Measurements from ENCODE around the gene PLAAT3.
"Not testable (repeated sequence)": the region's sequence is repeated elsewhere in the genome, so short reads cannot be mapped to it uniquely, and the experiment has no call there.

Gene PLAAT3

DNA sequence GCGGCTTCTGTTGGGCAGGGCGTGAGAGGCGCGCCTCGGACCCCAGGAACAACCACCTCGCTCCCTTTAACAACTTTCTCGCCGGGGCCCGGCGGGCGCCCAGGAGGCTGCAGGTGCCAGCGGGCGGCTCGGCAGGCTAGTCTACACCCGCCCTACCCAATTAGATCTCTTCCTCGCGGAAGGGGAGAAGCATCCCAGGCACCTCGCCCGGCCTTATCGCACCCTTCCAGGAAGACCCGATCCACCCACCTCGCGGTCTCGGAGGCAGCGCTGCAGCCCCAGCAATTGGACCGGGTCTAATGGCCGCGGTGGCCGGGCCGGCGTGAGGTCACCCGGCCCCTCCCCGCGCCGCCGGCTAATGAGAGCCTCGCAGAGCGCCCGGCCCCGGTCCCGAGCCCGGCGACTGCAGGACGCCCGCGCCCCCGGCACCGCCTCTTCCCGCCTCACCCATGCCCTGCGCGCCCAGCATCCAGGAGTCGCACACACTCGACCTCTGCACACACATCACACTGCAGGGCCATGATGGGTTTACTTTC is at the start of gene PLAAT3:
Gene PLAAT3 (minus strand): TSS at position 298 of the 536 bp plus-strand sequence. CDS start 419 bp downstream, outside the sequence.
- peak; percentile 90 for DNase-seq

- DNase-seq: no peak
These were observed 49.6 kb upstream of the PLAAT3 start for GRCh38 chr11:63663809-63664208.

GRCh38 chr11:63660972-63661371 is 46.7 kb upstream of the PLAAT3 start:
- no peak for DNase-seq

- no peak for DNase-seq
These were observed 38.4 kb upstream of the PLAAT3 start for GRCh38 chr11:63652671-63653070.

DNA sequence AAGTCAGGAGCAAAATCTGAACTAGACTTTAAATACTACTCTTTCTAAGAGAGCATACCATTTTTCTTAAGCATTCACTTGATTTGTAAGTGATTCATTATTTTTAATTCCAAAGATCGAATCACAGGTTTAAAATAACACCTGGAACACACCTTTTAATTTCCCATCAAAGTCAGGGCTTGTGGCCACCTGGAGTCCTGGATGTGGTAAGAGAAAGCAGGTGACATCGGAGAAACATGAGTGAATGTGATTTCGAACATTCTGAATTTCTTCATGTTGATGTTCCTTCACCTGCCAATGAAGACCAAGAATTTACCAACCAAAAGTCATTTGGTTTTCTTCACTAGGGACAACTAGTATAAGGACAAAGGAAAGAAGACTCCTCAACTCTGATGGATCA is 29.0 kb upstream of the PLAAT3 start:
- DNase-seq: no peak

GRCh38 chr11:63641727-63642126 is 27.5 kb upstream of the PLAAT3 start:
- DNase-seq: no peak

- no peak for DNase-seq
These were observed 25.1 kb upstream of the PLAAT3 start for GRCh38 chr11:63639199-63639832.

DNA sequence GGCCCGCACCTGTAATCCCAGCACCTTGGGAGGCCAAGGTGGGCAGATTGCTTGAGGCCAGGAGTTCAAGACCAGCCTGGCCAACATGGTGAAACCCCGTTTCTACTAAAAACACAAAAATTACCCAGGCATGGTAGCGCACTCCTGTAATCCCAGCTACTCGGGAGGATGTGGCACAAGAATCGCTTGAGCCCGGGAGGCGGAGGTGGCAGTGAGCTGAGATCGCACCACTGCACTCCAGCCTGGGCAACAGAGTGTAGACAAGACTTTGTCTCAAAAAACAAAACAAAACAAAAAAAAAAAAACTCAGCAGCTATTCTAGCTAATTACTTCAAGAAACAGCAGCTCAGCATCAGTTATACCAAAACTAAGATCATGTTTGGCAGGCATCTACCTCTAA is 24.2 kb upstream of the PLAAT3 start:
- not testable (repeated sequence) for DNase-seq

DNA sequence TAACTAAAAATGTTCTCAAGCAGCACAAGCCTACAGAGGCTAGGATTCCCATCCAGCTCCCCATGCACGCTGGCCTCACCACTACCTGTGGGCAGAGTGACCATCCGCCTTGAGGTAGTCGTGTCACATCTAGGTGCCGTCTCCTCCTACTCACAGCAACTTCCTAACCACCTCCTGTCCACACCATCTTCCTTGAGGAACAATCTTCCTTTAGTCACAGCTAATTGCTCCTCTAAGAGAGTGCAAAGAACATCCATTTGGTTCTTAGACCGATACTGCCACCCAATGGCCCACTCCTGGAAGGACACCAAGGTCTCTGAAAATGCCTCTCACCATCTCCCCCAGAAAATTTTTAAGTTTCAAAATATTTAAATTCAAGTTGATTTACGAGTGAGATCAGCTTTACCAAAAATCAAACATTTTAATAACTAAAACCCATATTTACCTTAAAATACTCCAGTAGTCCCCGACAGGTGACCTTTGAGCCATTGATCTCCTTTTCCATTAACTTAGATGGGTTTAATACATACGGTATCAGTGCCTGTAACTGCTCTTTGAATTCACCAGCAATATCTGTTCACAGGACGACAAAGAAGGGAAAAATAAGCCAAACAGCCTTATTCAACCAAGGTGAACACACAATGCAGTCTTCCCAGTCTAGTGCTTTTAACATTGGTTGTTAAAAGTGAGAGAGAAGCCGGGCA is 21.7 kb upstream of the PLAAT3 start:
- DNase-seq: peak; percentile 77

GRCh38 chr11:63629426-63629825 is 15.2 kb upstream of the PLAAT3 start:
- no peak for DNase-seq

DNA sequence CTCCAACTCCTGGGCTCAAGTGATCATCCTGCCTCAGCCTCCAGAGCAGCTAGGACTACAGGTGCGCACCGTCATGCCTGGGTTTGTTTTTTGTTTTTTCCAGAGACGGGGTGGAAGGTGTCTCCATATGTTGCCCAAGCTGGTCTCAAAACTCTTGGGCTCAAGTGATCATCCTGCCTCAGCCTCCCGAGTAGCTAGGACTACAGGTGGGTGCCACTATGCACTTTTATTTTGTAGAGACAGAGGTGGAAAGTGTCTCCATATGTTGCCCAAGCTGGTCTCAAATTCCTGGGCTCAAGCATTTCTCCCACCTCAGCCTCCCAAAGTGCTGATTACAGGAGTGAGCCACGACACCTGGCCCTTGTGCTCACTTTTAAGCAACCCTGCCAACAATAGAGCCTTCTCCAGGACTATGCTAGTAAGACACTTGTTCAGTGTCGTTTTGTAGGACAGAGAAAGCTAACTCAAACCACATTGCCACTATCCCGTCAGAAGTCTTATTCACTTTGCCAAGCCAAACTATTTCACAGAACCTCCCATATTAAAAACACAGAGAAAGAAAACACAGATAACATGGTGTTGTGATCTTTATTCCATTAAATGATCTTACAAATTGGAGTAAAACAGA is 9.4 kb upstream of the PLAAT3 start:
- no peak for DNase-seq

DNA sequence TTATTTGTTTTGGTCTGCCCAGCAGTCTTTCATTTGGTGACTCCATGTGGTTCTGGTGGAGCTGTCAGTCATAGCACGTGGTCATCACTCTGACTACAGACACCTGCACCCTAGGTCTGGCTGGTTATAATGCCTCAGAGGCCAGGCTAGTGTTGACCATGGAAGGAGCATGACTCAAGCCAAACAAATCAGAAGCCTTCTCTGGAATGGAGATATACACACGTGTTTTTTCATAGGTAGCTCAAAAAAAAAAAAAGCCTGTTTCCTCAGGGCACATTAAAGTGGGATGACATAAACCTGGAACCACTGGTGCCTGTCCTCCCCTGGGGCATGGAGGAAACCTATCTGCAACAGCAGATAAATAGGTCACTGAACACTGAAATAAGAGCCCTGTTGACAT is 8.1 kb upstream of the PLAAT3 start:
- peak; percentile 87 for DNase-seq

DNA sequence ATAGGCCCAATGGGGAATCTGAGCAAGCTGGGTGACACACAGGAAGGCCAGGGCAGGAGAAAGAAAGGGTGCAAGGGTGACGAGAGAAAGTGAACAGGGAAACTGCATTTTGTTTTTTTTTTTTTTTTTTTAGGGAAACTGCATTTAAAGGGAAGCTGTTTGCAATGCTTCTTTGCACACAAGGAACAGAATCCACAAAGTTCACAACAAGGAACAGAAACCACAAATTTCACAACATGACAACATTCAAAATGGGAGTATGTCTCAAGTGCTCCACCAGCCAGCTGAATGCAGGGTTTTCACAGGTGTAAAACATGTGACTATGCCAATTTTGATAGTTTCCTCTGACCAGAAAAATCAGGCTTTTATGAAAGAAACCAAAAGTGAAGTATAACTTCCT is 6.8 kb upstream of the PLAAT3 start:
- DNase-seq: no peak

DNA sequence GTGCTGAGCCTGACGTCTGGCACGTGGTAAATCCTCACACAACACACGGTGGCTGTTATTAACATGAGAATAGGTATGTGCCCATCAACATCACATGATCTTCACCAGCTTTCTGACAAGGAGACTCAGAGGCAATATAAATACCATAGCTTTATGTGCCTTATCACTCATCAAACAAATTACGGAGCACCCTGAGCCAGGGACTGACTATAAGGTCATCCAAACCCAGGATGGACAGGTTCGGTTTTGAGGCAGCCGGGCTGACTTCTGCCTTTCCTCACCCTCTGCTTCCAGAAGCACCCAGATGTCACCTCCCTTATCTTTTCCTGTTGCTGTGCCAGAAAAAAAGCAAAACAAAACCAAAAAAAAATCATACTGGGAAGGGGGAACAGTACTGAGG is 5.7 kb upstream of the PLAAT3 start:
- no peak for DNase-seq

- DNase-seq: not testable (repeated sequence)
These were observed 3.5 kb upstream of the PLAAT3 start for GRCh38 chr11:63617686-63618085.

GRCh38 chr11:63616953-63617352 is 2.7 kb upstream of the PLAAT3 start:
- no peak for DNase-seq

DNA sequence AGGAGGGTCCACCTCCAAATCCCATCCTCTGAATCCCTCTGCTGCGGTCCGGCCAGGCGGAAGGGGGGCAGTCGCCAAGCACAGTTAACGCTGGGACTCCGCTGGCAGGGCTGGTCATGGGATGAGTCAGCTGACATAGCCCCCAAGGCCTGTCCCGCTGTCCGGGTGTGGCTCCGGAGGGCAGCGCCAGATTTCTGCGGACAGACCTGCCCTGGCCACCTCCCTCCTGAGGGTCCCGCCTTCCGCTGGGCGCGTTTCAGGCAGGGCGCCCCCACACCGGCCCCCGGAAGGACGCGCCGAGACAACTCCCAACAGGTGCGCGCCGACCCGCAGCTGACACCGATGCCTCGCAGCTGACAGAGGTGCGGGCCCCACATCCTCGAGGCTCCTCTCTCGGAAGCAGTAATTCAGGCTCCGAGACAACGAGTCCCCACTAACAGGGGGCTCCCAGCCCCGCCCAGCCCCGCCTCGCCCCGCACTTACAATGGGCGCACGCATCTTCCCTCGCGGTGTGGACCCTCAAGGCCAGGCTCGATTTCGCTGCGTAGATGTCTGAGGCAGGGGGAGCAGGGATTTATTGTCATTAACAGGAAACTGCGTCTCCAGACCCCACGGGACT is 607 bp downstream of the PLAAT3 start:
- peak; percentile 87 for DNase-seq

DNA sequence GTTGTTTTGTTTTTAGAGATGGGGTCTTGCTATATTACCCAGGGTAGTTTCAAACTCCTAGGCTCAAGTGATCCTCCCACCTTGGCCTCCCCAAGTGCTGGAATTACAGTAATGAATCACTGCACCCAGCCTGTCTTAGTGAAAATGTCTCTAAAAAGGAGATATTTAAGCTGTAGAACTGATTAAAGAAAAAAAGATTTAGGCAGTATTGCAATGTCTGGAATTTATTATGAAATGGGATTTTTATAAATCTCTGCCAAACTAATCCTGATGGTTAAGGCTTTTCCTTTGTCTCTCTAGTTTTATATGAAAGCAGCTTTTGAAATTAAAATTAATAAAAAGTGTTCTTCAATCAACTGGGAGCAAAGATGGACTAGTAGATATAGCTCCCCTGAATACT is 2.1 kb downstream of the PLAAT3 start:
- DNase-seq: no peak

DNA sequence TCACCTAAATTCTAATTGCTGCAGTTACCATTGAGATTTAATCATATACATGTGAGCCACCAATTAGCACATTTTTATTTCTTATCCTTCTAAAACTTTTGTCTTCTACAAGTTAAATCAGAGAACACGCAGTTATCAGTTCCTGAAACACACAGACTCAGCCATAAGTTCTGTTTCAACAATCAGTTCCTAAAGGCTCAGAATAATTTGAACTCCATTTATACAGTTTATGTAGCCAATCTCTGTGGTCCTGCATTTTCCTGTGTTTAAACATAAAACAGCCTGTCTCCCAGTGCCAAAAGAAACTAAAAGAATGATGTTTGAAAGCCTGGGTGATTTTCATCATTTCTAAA is 2.9 kb downstream of the PLAAT3 start:
- no peak for DNase-seq

DNA sequence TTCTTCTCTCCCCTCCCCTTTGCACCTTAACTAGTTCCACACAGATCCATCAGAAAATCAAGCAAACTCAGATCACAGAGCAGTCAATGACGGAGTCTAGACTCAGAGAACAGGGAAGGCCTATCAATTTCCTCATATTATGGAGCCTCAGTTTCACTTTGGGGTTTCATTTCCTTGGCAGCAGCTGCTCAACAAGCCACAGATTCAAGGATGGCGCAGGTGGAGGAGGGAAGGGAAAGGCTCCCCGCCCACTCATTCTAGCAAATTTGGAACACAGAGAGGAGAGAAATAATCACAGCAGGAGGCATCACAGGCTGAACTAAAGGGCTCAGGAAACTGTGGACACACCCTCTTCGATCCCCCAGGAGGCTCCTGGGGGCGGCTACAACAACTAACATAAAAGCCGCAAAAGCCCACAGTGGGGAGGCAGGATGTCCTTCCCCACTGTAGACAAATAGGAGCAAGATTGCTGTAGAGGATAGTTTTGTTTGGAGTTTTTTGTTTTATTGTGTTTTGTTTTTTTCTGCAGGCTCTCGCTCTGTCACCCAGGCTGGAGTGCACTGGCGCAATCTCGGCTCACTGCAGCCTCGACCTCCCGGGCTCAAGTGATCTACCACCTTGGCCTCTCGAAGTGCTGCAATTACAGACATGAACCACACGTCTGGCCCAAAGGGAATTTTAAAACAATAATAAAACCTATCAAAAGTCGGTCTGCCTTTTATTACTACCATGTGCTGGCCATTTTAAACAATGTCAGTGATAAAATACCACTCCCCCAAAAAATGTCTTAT is 3.4 kb downstream of the PLAAT3 start:
- no peak for DNase-seq

DNA sequence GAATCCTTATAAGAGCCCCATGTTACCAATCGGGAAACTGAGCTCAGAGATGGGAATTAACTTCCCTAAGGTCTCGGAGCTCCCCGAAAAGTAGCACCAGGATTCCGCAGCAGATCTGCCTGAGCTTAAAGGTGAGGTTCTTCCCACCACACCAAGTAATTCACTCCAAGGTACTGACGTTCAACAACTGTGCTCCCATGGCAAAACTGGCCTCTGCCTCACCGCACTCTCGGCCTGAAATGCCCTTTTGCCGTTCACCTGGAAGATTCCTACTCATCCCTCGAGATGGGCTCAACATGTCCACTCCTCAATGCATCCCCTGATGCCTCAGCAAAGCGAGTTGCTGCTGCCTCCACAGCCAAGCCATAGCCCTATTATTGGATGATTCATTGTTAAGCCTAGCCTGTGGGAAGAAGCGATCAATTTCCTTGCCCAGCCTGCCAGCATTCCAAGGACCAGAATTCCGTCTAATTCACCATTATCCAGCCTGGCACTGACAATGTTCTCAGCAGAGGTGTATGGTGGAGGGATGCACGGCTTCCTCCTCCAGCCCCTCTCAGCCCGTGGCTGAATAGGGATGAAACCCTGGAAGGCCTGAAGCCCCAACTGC is 4.2 kb downstream of the PLAAT3 start:
- DNase-seq: peak; percentile 65

GRCh38 chr11:63609536-63609935 is 4.7 kb downstream of the PLAAT3 start:
- DNase-seq: no peak

Measured in islet precursor cell (in vitro differentiated cells).